DOHH2 (cell line): ENCODE measurements around the gene KIAA1328.

Experiments
- CTCF ChIP-seq: fragments of 200-600 bp; sonication (generic); IDR thresholded peaks from one replicate; pipeline ENCODE4 v1.5.1; 2014; ENCODE audit warnings: antibody characterized with exemption, mild to moderate bottlenecking, low read depth, low read length; ENCODE audit not compliant: poor library complexity, severe bottlenecking
- EZH2phosphoT487 ChIP-seq: fragments of 200-600 bp; sonication (generic); IDR thresholded peaks from 2 replicates; pipeline ENCODE4 v1.6.1; 2017; ENCODE audit warnings: borderline replicate concordance, mild to moderate bottlenecking, antibody characterized with exemption, low read length, moderate library complexity, mixed read lengths

GRCh38 chr18:36888778-36889177 lies 59.9 kb downstream of the KIAA1328 start:
- TF ChIP-seq CTCF (no peak), EZH2phosphoT487 (no peak)
